GM23248 (cell line): Measurements from ENCODE around the gene CMTM6. TPM values are rescaled to one million over a fixed set of nuclear protein-coding genes. Genes with fewer than 3 reads are reported as not detected.
"Not testable (repeated sequence)": the region's sequence is repeated elsewhere in the genome, so short reads cannot be mapped to it uniquely, and the experiment has no call there.

Experiments
- DNase-seq: peaks from one replicate; pipeline ENCODE4 v3.0.0-alpha.2; 2015
- H2AFZ ChIP-seq: fragments of 200-600 bp; sonication (generic); 2 replicates; pipeline ENCODE4 v1.6.1; 2016; ENCODE audit warnings: antibody characterized with exemption
- H3F3A ChIP-seq: fragments of 200-600 bp; sonication (generic); 2 replicates; pipeline ENCODE4 v1.6.1; 2016; ENCODE audit warnings: mild to moderate bottlenecking, antibody characterized with exemption, mixed run types; ENCODE audit not compliant: insufficient read depth
- H3K27ac ChIP-seq: fragments of 200-600 bp; sonication (generic); 2 replicates; pipeline ENCODE4 v1.5.1; 2016; ENCODE audit warnings: mild to moderate bottlenecking
- H3K27me3 ChIP-seq: fragments of 200-600 bp; sonication (generic); replicated peaks from 2 replicates; pipeline ENCODE4 v1.6.1; 2016; ENCODE audit warnings: mild to moderate bottlenecking; ENCODE audit not compliant: insufficient read depth
- H3K36me3 ChIP-seq: fragments of 200-600 bp; sonication (generic); 2 replicates; pipeline ENCODE4 v1.6.1; 2016; ENCODE audit warnings: low read depth, mild to moderate bottlenecking
- H3K4me1 ChIP-seq: fragments of 200-600 bp; sonication (generic); 2 replicates; pipeline ENCODE4 v1.6.1; 2016; ENCODE audit warnings: mild to moderate bottlenecking; ENCODE audit not compliant: insufficient read depth
- H3K4me2 ChIP-seq: fragments of 200-600 bp; sonication (generic); one replicate; pipeline ENCODE4 v1.6.1; 2016; ENCODE audit warnings: mild to moderate bottlenecking; ENCODE audit not compliant: unreplicated experiment
- H3K4me3 ChIP-seq: fragments of 200-600 bp; sonication (generic); 2 replicates; pipeline ENCODE4 v1.5.1; 2016; ENCODE audit warnings: mild to moderate bottlenecking
- H3K79me2 ChIP-seq: fragments of 200-600 bp; sonication (generic); 2 replicates; pipeline ENCODE4 v1.6.1; 2016; ENCODE audit warnings: mild to moderate bottlenecking; ENCODE audit not compliant: insufficient read depth
- H3K9ac ChIP-seq: fragments of 200-600 bp; sonication (generic); 2 replicates; pipeline ENCODE4 v1.6.1; 2016; ENCODE audit warnings: mild to moderate bottlenecking
- H3K9me2 ChIP-seq: fragments of 200-600 bp; sonication (generic); 2 replicates; pipeline ENCODE4 v1.6.1; 2016; ENCODE audit warnings: mixed run types, mild to moderate bottlenecking, moderate library complexity; ENCODE audit not compliant: insufficient read depth
- H3K9me3 ChIP-seq: fragments of 200-600 bp; sonication (generic); one replicate; pipeline ENCODE4 v1.6.1; 2017; ENCODE audit warnings: low read depth
- H4K20me1 ChIP-seq: fragments of 200-600 bp; sonication (generic); 2 replicates; pipeline ENCODE4 v1.6.0; 2016; ENCODE audit not compliant: insufficient read depth
- EZH2 ChIP-seq: fragments of 200-600 bp; sonication (generic); IDR thresholded peaks from 2 replicates; pipeline ENCODE4 v1.6.1; 2018; ENCODE audit warnings: antibody characterized with exemption, mild to moderate bottlenecking; ENCODE audit not compliant: insufficient read depth, poor library complexity, severe bottlenecking
- EZH2phosphoT487 ChIP-seq: fragments of 200-600 bp; sonication (generic); IDR thresholded peaks from 2 replicates; pipeline ENCODE4 v1.6.1; 2018; ENCODE audit warnings: antibody characterized with exemption, moderate library complexity, mild to moderate bottlenecking, low read depth; ENCODE audit not compliant: insufficient read depth
- WGBS, 2 experiments: methylation state at CpG; one replicate each; pipeline ENCODE4 v1.1.6; 2015 to 2017; ENCODE audit warnings: low lambda C conversion rate in 2 of 2, low coverage in 1 of 2; ENCODE audit errors: missing lambda C conversion rate in 2 of 2; 5-methylcytosine and 5-hydroxymethylcytosine counted together
- in situ Hi-C: fragments of 300-500 bp; cut with MboI; formaldehyde crosslinking; loops from 2 replicates; pipeline ENCODE4 v1.15.0; 2020
- polyA plus RNA-seq: library from polyadenylated mRNA; unstranded; fragments of >200 nt; fragmentation: Nextera tagmentation; extraction: Ambion mirVana; gene quantifications from 2 replicates; pipeline ENCODE4 v1.2.1, GENCODE V29; 2016
- total RNA-seq: library from RNA; depleted of rRNA; stranded (reverse); fragments of >200 nt; shearing (Covaris generic); gene quantifications from 2 replicates; pipeline ENCODE4 v1.2.3, GENCODE V29; 2014

The CMTM6 gene
- total and polyA plus RNA-seq, 2 experiments from 2014 or later = 78.6 to 104 TPM

GRCh38 chr3:32471246-32471645 is 31.4 kb downstream of the CMTM6 start:
- WGBS, 2 experiments = 96% methylated on average over 3 of the region's 3 CpGs
- Histone ChIP-seq H3K27ac (no peak overlapping the region), H2AFZ (no peak overlapping the region), H3K9me2 (no peaks in the 10 kb centered on the region), H3K4me2 (no peak overlapping the region), H3K4me3 (no peak overlapping the region), H3K4me1 (peaks cover 16% of the 10 kb centered on the region), H3K9ac (no peak overlapping the region), H3K27me3 (no peaks in the 10 kb centered on the region), H3K9me3 (no peaks in the 10 kb centered on the region), H3K36me3 (no peaks in the 10 kb centered on the region), H4K20me1 (0 out of 2 replicates have a peak, but pooled peaks cover 4% of the 10 kb centered on the region), H3F3A (peaks cover 20% of the 10 kb centered on the region), H3K79me2 (0 out of 2 replicates have a peak, but pooled peaks cover 2% of the 10 kb centered on the region)
- no peak for DNase-seq
- in situ Hi-C loops = loop anchor here (10.0 kb wide), 1 partner anchor 176 kb away; no protein-coding TSS in a partner anchor
- no peak for TF ChIP-seq EZH2phosphoT487
- no peak for TF ChIP-seq EZH2

GRCh38 chr3:32470362-32470761 is 32.3 kb downstream of the CMTM6 start:
- H3K36me3 ChIP-seq = no peaks in the 10 kb centered on the region
- DNase-seq = no peak
- H3K9ac ChIP-seq = no peak overlapping the region
- 93 to 96% methylated on average over 5 of the region's 5 CpGs for WGBS, 2 experiments
- H3K4me3 ChIP-seq = no peak overlapping the region
- TF ChIP-seq EZH2 = no peak
- TF ChIP-seq EZH2phosphoT487 = no peak
- H3K9me3 ChIP-seq = no peaks in the 10 kb centered on the region
- peaks cover 20% of the 10 kb centered on the region for H3F3A ChIP-seq
- no peaks in the 10 kb centered on the region for H3K9me2 ChIP-seq
- H3K4me1 ChIP-seq = peaks cover 16% of the 10 kb centered on the region
- H3K4me2 ChIP-seq = peak overlapping the region; percentile 8
- no peak overlapping the region for H3K27ac ChIP-seq
- no peak overlapping the region for H2AFZ ChIP-seq
- in situ Hi-C loops = loop anchor here (10.0 kb wide), 1 partner anchor 176 kb away; no protein-coding TSS in a partner anchor
- 0 out of 2 replicates have a peak, but pooled peaks cover 4% of the 10 kb centered on the region for H4K20me1 ChIP-seq
- no peaks in the 10 kb centered on the region for H3K27me3 ChIP-seq
- no peaks in the 10 kb centered on the region for H3K79me2 ChIP-seq

- H3F3A ChIP-seq = peaks cover 20% of the 10 kb centered on the region
- in situ Hi-C loops = loop anchor here (5.0 kb wide), 1 partner anchor 92 kb away; no protein-coding TSS in a partner anchor
- no peaks in the 10 kb centered on the region for H3K36me3 ChIP-seq
- no peak overlapping the region for H2AFZ ChIP-seq
- no peak overlapping the region for H3K27ac ChIP-seq
- H3K9ac ChIP-seq = no peak overlapping the region
- H3K27me3 ChIP-seq = no peaks in the 10 kb centered on the region
- 0 out of 2 replicates have a peak, but pooled peaks cover 4% of the 10 kb centered on the region for H4K20me1 ChIP-seq
- no peaks in the 10 kb centered on the region for H3K79me2 ChIP-seq
- peak; percentile 37 for DNase-seq
- TF ChIP-seq EZH2 (no peak), EZH2phosphoT487 (no peak)
- peaks cover 16% of the 10 kb centered on the region for H3K4me1 ChIP-seq
- no peak overlapping the region for H3K4me2 ChIP-seq
- no peaks in the 10 kb centered on the region for H3K9me3 ChIP-seq
- H3K9me2 ChIP-seq = no peaks in the 10 kb centered on the region
- WGBS, 2 experiments = 67 to 72% methylated on average over 7 of the region's 7 CpGs
- no peak overlapping the region for H3K4me3 ChIP-seq
These were observed 33.3 kb downstream of the CMTM6 start for GRCh38 chr3:32469151-32469874.

GRCh38 chr3:32467333-32468070 is 35.1 kb downstream of the CMTM6 start:
- H3K36me3 ChIP-seq = no peaks in the 10 kb centered on the region
- no peak overlapping the region for H3K27ac ChIP-seq
- H3K9ac ChIP-seq = no peak overlapping the region
- no peaks in the 10 kb centered on the region for H3K27me3 ChIP-seq
- H3K9me3 ChIP-seq = no peaks in the 10 kb centered on the region
- no peaks in the 10 kb centered on the region for H3K9me2 ChIP-seq
- H2AFZ ChIP-seq = no peak overlapping the region
- no peaks in the 10 kb centered on the region for H3K79me2 ChIP-seq
- peak; percentile 66 for DNase-seq
- 48 to 51% methylated on average over 39 to 41 of the region's 41 CpGs for WGBS, 2 experiments
- H3K4me2 ChIP-seq = no peak overlapping the region
- H4K20me1 ChIP-seq = 0 out of 2 replicates have a peak, but pooled peaks cover 4% of the 10 kb centered on the region
- H3K4me1 ChIP-seq = peaks cover 16% of the 10 kb centered on the region
- TF ChIP-seq EZH2phosphoT487 = no peak
- no peak for TF ChIP-seq EZH2
- H3K4me3 ChIP-seq = no peak overlapping the region
- in situ Hi-C loops = loop anchor here (5.0 kb wide), 1 partner anchor 90 kb away; no protein-coding TSS in a partner anchor
- H3F3A ChIP-seq = peaks cover 20% of the 10 kb centered on the region

- DNase-seq, H3K4me2 ChIP-seq, H3K9me2 ChIP-seq, H3K27me3 ChIP-seq, H4K20me1 ChIP-seq, H3K36me3 ChIP-seq, H3K4me3 ChIP-seq, H2AFZ ChIP-seq, H3K79me2 ChIP-seq, H3K9ac ChIP-seq, H3K27ac ChIP-seq, H3K9me3 ChIP-seq: not testable (repeated sequence)
- in situ Hi-C loops = loop anchor here (5.0 kb wide), 1 partner anchor 90 kb away; no protein-coding TSS in a partner anchor
- H3K4me1 ChIP-seq = peaks cover 16% of the 10 kb centered on the region
- H3F3A ChIP-seq = peaks cover 20% of the 10 kb centered on the region
- 94 to 95% methylated on average over 6 of the region's 6 CpGs for WGBS, 2 experiments
These were observed 35.8 kb downstream of the CMTM6 start for GRCh38 chr3:32466808-32467207.

GRCh38 chr3:32464726-32465125 is 37.9 kb downstream of the CMTM6 start:
- not testable (repeated sequence) for H3K27me3 ChIP-seq, H3K27ac ChIP-seq, H3K4me1 ChIP-seq, H2AFZ ChIP-seq, H3K79me2 ChIP-seq, H3K36me3 ChIP-seq, H4K20me1 ChIP-seq, H3K9ac ChIP-seq, H3K4me2 ChIP-seq, DNase-seq, H3K4me3 ChIP-seq, H3K9me2 ChIP-seq, H3K9me3 ChIP-seq
- 88 to 99% methylated on average over 5 to 7 of the region's 7 CpGs for WGBS, 2 experiments
- peaks cover 12% of the 10 kb centered on the region; the same call in 1 of the 2 replicates for H3F3A ChIP-seq
- in situ Hi-C loops = loop anchor here (5.0 kb wide), 1 partner anchor 87 kb away; no protein-coding TSS in a partner anchor
